Loucy (cell line): ENCODE measurements around the gene SMURF1.
A peak's percentile ranks its signal among the peaks of the same experiment; 100 is the strongest.
"Not testable (repeated sequence)": the region's sequence is repeated elsewhere in the genome, so short reads cannot be mapped to it uniquely, and the experiment has no call there.

Experiments used
- H2AFZ ChIP-seq: fragments of 200-600 bp; sonication (generic); 2 replicates; pipeline ENCODE4 v1.6.0; 2016; ENCODE audit warnings: antibody characterized with exemption, mild to moderate bottlenecking, low read length, moderate library complexity
- H3F3A ChIP-seq: fragments of 200-600 bp; 2 replicates; pipeline ENCODE4 v1.6.0; 2016; ENCODE audit warnings: antibody characterized with exemption, low read depth, mild to moderate bottlenecking
- H3K27me3 ChIP-seq: fragments of 200-600 bp; sonication (generic); 2 replicates; pipeline ENCODE4 v1.6.1; 2014; ENCODE audit warnings: low read length, mild to moderate bottlenecking; ENCODE audit not compliant: insufficient read depth, poor library complexity, severe bottlenecking
- H3K36me3 ChIP-seq: fragments of 200-600 bp; sonication (generic); 2 replicates; pipeline ENCODE4 v1.6.1; 2016; ENCODE audit warnings: low read length; ENCODE audit not compliant: insufficient read depth
- H3K4me1 ChIP-seq: fragments of 200-600 bp; sonication (generic); 2 replicates; pipeline ENCODE4 v1.5.1; 2014; ENCODE audit warnings: low read length, mild to moderate bottlenecking; ENCODE audit not compliant: insufficient read depth, poor library complexity, severe bottlenecking
- H3K4me2 ChIP-seq: fragments of 200-600 bp; sonication (generic); 2 replicates; pipeline ENCODE4 v1.6.0; 2014; ENCODE audit warnings: antibody characterized with exemption, low read length, low read depth, mild to moderate bottlenecking; ENCODE audit not compliant: poor library complexity, severe bottlenecking
- H3K4me3 ChIP-seq: fragments of 200-600 bp; sonication (generic); 2 replicates; pipeline ENCODE4 v1.5.1; 2014; ENCODE audit warnings: low read length, mild to moderate bottlenecking, mixed read lengths; ENCODE audit not compliant: poor library complexity, severe bottlenecking
- H3K79me2 ChIP-seq: fragments of 200-600 bp; sonication (generic); 2 replicates; pipeline ENCODE4 v1.6.1; 2014; ENCODE audit warnings: low read length; ENCODE audit not compliant: insufficient read depth
- H3K9ac ChIP-seq: fragments of 200-600 bp; sonication (generic); 2 replicates; pipeline ENCODE4 v1.6.0; 2014; ENCODE audit warnings: mild to moderate bottlenecking, low read depth, low read length, moderate library complexity; ENCODE audit not compliant: poor library complexity, severe bottlenecking
- H3K9me2 ChIP-seq: fragments of 200-600 bp; sonication (generic); replicated peaks from 2 replicates; pipeline ENCODE4 v1.6.1; 2016; ENCODE audit warnings: low read depth, low read length, mixed read lengths
- H3K9me3 ChIP-seq: fragments of 200-600 bp; sonication (generic); 2 replicates; pipeline ENCODE4 v1.6.1; 2014; ENCODE audit warnings: mild to moderate bottlenecking, antibody characterized with exemption, low read length, low read depth; ENCODE audit not compliant: insufficient read depth
- H4K20me1 ChIP-seq: fragments of 200-600 bp; sonication (generic); 2 replicates; pipeline ENCODE4 v1.6.0; 2014; ENCODE audit warnings: antibody characterized with exemption, low read length, mild to moderate bottlenecking; ENCODE audit not compliant: insufficient read depth, poor library complexity, severe bottlenecking
- CTCF ChIP-seq: fragments of 200-600 bp; sonication (generic); conservative IDR thresholded peaks from 2 replicates; pipeline ENCODE4 v1.5.1; 2014; ENCODE audit warnings: mild to moderate bottlenecking, antibody characterized with exemption, low read length
- EZH2phosphoT487 ChIP-seq: fragments of 200-600 bp; IDR thresholded peaks from 2 replicates; pipeline ENCODE4 v1.6.1; 2018; ENCODE audit warnings: antibody characterized with exemption, mild to moderate bottlenecking, moderate library complexity, borderline replicate concordance

Gene SMURF1

GRCh38 chr7:99165816-99166215 is 21.9 kb upstream of the SMURF1 start:
- H3K27me3 ChIP-seq = no peaks in the 10 kb centered on the region
- no peak overlapping the region for H3K4me2 ChIP-seq
- no peaks in the 10 kb centered on the region for H3K4me1 ChIP-seq
- no peaks in the 10 kb centered on the region for H3K9me3 ChIP-seq
- no peak for TF ChIP-seq CTCF
- TF ChIP-seq EZH2phosphoT487 = no peak
- no peaks in the 10 kb centered on the region for H3K9me2 ChIP-seq
- H3K4me3 ChIP-seq = no peak overlapping the region
- H4K20me1 ChIP-seq = no peaks in the 10 kb centered on the region
- H3F3A ChIP-seq = no peaks in the 10 kb centered on the region
- H3K79me2 ChIP-seq = no peaks in the 10 kb centered on the region
- H3K9ac ChIP-seq = no peak overlapping the region
- H2AFZ ChIP-seq = no peak overlapping the region
- no peaks in the 10 kb centered on the region for H3K36me3 ChIP-seq

- H4K20me1 ChIP-seq, H3K79me2 ChIP-seq, H2AFZ ChIP-seq, H3K9me2 ChIP-seq, H3K4me3 ChIP-seq, H3K4me2 ChIP-seq, H3K4me1 ChIP-seq, H3K36me3 ChIP-seq, H3K27me3 ChIP-seq, H3F3A ChIP-seq, H3K9ac ChIP-seq, H3K9me3 ChIP-seq: not testable (repeated sequence)
These were observed 19.8 kb upstream of the SMURF1 start for GRCh38 chr7:99163669-99164068.

- Histone ChIP-seq H3K4me1 (peaks cover 9% of the 10 kb centered on the region), H3K9me2 (no peaks in the 10 kb centered on the region), H3K79me2 (no peaks in the 10 kb centered on the region), H3K4me3 (no peak overlapping the region), H3K27me3 (no peaks in the 10 kb centered on the region), H3K9ac (no peak overlapping the region), H3K9me3 (no peaks in the 10 kb centered on the region), H3K36me3 (no peaks in the 10 kb centered on the region), H4K20me1 (no peaks in the 10 kb centered on the region), H2AFZ (no peak overlapping the region), H3K4me2 (no peak overlapping the region), H3F3A (no peaks in the 10 kb centered on the region)
- TF ChIP-seq EZH2phosphoT487 (no peak), CTCF (no peak)
These were observed 12.7 kb upstream of the SMURF1 start for GRCh38 chr7:99156649-99157048.

- Histone ChIP-seq H3K4me1 (peaks cover 9% of the 10 kb centered on the region), H4K20me1 (no peaks in the 10 kb centered on the region), H3K4me2 (peak overlapping the region; percentile 9), H3F3A (no peaks in the 10 kb centered on the region), H3K27me3 (no peaks in the 10 kb centered on the region), H3K4me3 (no peak overlapping the region), H3K9me2 (no peaks in the 10 kb centered on the region), H2AFZ (0 out of 2 replicates have a peak overlapping the region, but pooled peaks have one; percentile 38), H3K79me2 (no peaks in the 10 kb centered on the region), H3K9ac (no peak overlapping the region), H3K36me3 (no peaks in the 10 kb centered on the region), H3K9me3 (no peaks in the 10 kb centered on the region)
- TF ChIP-seq EZH2phosphoT487 = no peak
- TF ChIP-seq CTCF = no peak
These were observed 11.3 kb upstream of the SMURF1 start for GRCh38 chr7:99155211-99155610.
